GM21515 (cell line): ENCODE results near the gene PLXNA4.
A peak's percentile ranks its signal among the peaks of the same experiment; 100 is the strongest.

Source experiments
- ATAC-seq: cut with Tn5 transposase; IDR thresholded peaks from one replicate; pipeline ENCODE4 v1.9.1; 2021; ENCODE audit not compliant: unreplicated experiment

The PLXNA4 gene

DNA sequence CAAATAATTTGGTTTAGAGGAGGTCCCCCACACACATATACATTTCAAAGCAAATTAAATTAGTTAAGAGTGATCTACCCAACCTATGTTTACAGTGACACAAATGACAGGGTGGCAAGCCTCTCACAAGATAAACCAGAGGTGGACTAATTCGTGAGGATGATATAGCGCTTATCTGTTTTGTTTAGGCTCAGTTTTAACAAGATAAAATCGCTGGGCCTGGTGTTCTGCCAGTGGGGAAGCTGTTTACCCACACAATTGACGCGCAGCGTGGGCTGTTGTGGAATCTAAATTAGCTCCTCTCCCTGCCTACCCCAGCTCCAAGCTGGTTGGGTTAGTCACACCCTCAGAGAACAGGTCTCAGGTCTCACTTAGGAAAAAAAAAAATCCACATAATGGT, 16.7 kb upstream of the PLXNA4 start:
- no peak for ATAC-seq

DNA sequence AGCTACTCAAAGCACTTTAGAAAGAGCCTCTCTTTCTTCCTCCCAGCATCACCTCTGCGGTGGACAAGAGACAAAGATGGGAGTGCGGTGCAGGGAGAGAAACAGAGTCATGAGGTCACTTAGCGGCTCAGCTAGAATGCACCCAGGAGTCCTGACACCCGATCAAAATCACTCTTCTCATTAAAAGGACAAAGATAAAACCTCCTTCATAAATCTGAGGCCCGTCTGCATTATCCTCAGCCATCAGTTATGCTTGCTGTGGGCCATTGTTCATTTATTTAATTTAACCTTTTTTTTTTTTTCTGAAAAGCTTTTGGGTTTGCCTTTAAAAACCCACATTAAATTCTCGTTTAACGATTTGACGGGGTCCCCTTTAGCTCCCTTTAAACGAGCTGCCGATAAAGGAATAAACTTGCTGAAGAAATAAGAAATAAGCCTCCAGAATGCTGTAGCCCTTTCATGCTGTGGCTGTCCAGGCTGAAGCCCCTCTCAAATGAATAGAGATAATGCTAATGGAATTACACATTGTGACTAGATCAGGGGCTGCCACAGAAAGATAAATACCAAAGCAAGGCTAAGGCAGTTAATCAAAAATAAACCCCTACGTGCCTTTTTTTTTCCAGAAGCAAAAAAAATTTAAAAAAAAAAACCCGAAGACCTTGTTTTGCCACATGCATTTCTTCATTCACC, 16.1 kb upstream of the PLXNA4 start:
- ATAC-seq, result no peak

DNA sequence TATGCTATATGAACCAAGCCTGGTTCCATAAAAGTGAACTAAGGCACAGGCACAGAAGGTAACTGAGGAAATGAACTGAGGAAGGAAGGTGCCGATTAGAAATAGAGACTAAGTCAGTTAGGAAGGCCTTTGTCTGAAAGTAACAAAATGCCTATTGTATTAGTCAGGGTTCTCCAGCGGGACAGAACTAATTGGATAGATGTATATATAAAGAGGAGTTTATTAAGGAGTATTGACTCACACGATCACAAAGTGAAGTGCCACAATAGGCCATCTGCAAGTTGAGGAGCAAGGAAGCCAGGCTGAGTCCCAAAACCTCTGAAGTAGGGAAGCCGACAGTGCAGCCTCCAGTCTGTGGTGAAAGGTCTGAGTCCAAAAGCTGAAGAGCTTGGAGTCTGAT, 13.9 kb upstream of the PLXNA4 start:
- no peak for ATAC-seq

GRCh38 chr7:132588596-132588995, 12.3 kb upstream of the PLXNA4 start:
- no peak for ATAC-seq

- no peak for ATAC-seq
Observed at GRCh38 chr7:132584796-132585494, 8.7 kb upstream of the PLXNA4 start.

DNA sequence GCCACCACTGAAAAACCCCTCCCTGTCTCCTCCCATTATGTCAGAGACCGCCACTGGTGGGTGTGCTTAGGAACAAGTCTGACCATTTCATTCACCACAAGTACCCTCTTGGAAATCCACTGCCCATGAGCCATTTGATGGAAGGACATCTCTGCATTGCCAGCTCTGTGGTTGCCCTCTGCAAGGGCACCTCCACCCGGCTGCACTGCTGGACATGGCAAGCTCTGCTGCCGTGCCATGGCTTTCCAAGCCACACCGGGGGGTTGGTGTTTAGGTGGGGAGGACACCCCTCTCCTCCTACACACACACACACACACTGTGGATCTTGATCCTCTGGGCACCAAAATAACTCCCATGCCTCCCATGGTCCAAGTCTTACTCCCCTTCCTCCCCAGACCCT, 5.2 kb upstream of the PLXNA4 start:
- ATAC-seq, result no peak

- ATAC-seq, result peak; percentile 69
Observed at GRCh38 chr7:132580717-132581285, 4.5 kb upstream of the PLXNA4 start.

GRCh38 chr7:132580277-132580676, 4.0 kb upstream of the PLXNA4 start:
- ATAC-seq, result no peak

DNA sequence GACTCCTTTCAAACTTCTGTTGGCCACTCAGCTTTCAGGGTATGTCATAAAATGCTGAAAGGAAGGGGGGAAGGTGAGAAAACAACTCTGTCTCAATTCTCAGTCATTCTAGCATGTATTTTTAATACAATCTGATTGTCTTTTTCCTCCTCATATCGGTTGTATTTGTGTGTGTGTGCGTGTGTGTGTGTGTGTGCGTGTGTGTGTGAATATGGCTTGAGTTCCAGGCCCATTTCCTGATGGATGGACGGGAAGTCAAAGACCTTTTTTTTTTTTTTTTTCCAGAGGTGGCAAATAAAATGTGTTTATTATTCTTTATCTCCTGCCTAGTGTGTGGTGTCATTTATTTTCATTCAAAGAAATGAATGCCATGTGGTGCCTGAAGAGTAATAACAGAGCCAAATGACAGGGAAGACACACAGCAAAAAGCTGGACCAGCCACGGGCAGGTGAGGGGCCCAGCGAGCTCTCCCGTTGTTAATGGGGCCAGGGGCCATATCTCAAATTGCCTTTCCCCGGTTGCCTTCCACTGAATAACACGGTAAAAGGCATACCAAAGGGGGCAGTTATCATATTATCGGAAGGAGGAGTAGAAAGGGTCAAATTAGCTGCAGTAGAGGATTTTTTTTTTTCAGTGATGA, 3.1 kb upstream of the PLXNA4 start:
- ATAC-seq, result no peak

- ATAC-seq, result no peak
Observed at GRCh38 chr7:132578826-132579225, 2.6 kb upstream of the PLXNA4 start.

DNA sequence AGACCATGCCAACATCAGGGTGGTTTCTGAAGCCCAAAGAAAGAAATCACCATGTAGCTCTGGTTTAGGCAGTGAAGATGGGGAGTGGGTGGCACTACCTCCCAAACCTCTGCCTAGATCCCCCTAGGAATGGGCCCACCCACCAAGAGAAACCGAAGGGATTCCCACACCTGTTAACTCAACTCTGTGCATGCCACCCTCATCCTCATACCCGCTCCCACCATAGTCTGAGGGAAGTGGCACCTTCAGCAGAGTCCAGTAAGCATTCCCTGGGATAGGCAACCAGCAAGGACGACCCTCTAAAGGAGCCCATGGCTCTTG, 1.7 kb upstream of the PLXNA4 start:
- ATAC-seq, result no peak

GRCh38 chr7:132577206-132578049, 1.2 kb upstream of the PLXNA4 start:
- ATAC-seq, result no peak

- no peak for ATAC-seq
Observed at GRCh38 chr7:132576721-132577085, 433 bp upstream of the PLXNA4 start.

GRCh38 chr7:132575419-132575981, 770 bp downstream of the PLXNA4 start:
- no peak for ATAC-seq

- no peak for ATAC-seq
Observed at GRCh38 chr7:132574223-132574622, 2.0 kb downstream of the PLXNA4 start.

GRCh38 chr7:132573251-132573955, 2.9 kb downstream of the PLXNA4 start:
- ATAC-seq, result no peak

- no peak for ATAC-seq
Observed at GRCh38 chr7:132572526-132572925, 3.7 kb downstream of the PLXNA4 start.

GRCh38 chr7:132571970-132572369, 4.3 kb downstream of the PLXNA4 start:
- no peak for ATAC-seq

GRCh38 chr7:132569884-132570614, 6.2 kb downstream of the PLXNA4 start:
- no peak for ATAC-seq

GRCh38 chr7:132568962-132569361, 7.3 kb downstream of the PLXNA4 start:
- no peak for ATAC-seq
